Right lung (tissue), 5 donors: ENCODE data around the gene CHADL. TPM values are rescaled to one million over a fixed set of nuclear protein-coding genes. Genes with fewer than 3 reads are reported as not detected.

Experiments used
- DNase-seq, 2 donors: peaks; one replicate each; pipeline ENCODE4 v3.0.0-alpha.2; 2013
- polyA plus RNA-seq, 5 donors: library from polyadenylated mRNA; unstranded; fragments of 120-200 nt; gene quantifications; one replicate each; pipeline versions ENCODE4 v1.2.1 to v1.2.3, GENCODE V29; 2013; ENCODE audit warnings: inconsistent platforms in 1 of 5, low replicate concordance in 1 of 5; ENCODE audit not compliant: insufficient read length in 5 of 5, insufficient read depth in 1 of 5

The CHADL gene
- polyA plus RNA-seq, 5 donors: 2.2 to 4.1 (median 3.3) TPM

GRCh38 chr22:41230401-41230785 is 10.3 kb downstream of the CHADL start:
- DNase-seq: no peak

- no peak for DNase-seq
Observed at GRCh38 chr22:41229730-41230400, 10.9 kb downstream of the CHADL start.

- DNase-seq: no peak
Observed at GRCh38 chr22:41229215-41229614, 11.5 kb downstream of the CHADL start.

- no peak for DNase-seq
Observed at GRCh38 chr22:41226723-41227655, 13.7 kb downstream of the CHADL start.

GRCh38 chr22:41223535-41223934 is 17.2 kb downstream of the CHADL start:
- DNase-seq: no peak

GRCh38 chr22:41222846-41223507 is 17.8 kb downstream of the CHADL start:
- no peak for DNase-seq

GRCh38 chr22:41217553-41218157 is 23.1 kb downstream of the CHADL start:
- peak in 1 of 2 donors; percentile 58 for DNase-seq

GRCh38 chr22:41216984-41217383 is 23.7 kb downstream of the CHADL start:
- no peak for DNase-seq

- no peak for DNase-seq
Observed at GRCh38 chr22:41215926-41216325, 24.8 kb downstream of the CHADL start.

GRCh38 chr22:41215409-41215808 is 25.3 kb downstream of the CHADL start:
- no peak for DNase-seq

- DNase-seq: no peak
Observed at GRCh38 chr22:41206719-41207118, 34.0 kb downstream of the CHADL start.

GRCh38 chr22:41204992-41205900 is 35.5 kb downstream of the CHADL start, which contains the start of gene L3MBTL2:
Gene L3MBTL2, plus strand, starts transcription at chr22:41205312. Its CDS starts 51 bp downstream, at chr22:41205363.
- peak; percentile 91 to 93 for DNase-seq

GRCh38 chr22:41204066-41204465 is 36.7 kb downstream of the CHADL start:
- no peak for DNase-seq

GRCh38 chr22:41203118-41203517 is 37.6 kb downstream of the CHADL start:
- DNase-seq: no peak

- no peak for DNase-seq
Observed at GRCh38 chr22:41201141-41201540, 39.6 kb downstream of the CHADL start.

- DNase-seq: no peak
Observed at GRCh38 chr22:41198027-41198580, 42.6 kb downstream of the CHADL start.

GRCh38 chr22:41197038-41197972 is 43.4 kb downstream of the CHADL start:
- DNase-seq: peak; percentile 71 to 81

GRCh38 chr22:41193829-41194228 is 46.9 kb downstream of the CHADL start:
- DNase-seq: no peak

GRCh38 chr22:41191467-41191866 is 49.3 kb downstream of the CHADL start:
- DNase-seq: no peak
